Measurements from ENCODE around the gene CPD. TPM values are rescaled to one million over a fixed set of nuclear protein-coding genes. Genes with fewer than 3 reads are reported as not detected.
A peak's percentile ranks its signal among the peaks of the same experiment; 100 is the strongest.

The CPD gene
- total and polyA plus RNA-seq, 2 of the 13 experiments (the other 11 are each of a cell fraction or from before 2014, with no cell fraction given): 46.1 to 72.3 TPM

DNA sequence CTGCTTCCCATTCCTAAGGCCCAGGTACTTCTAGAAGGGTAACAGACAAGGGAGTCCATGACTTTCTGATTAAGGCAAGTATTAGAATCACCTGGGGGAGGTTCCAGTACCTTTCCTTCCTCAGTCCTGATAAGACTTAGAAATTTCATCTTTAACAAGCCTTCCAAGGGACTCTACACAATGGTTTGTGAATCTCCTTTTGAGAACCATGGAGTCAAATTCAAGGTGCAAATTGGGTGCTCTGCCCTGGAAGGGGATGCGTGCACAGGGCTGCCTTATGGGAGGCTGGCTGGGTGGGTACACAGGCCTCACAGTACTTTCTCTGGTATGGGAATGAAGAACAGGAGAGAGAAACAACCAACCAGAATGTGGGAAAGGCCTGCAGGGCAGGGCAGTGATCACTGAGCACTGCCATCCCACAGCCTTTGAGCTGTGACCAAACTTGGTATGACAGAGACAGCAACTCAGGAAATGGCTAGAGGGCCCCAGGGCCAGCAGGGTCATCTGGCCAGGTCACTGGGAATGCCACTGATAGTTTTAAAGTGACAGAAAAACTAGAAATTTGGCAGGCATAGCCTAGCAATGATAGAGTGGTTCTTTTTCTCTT is 41.2 kb upstream of the CPD start (continued):
- TF ChIP-seq ATF7 (IDR thresholded peaks at IDR 0.05) (no peak), ATF7 (CRISPR knock-in tag; IDR thresholded peaks at IDR 0.05) (no peak), NCOA2 (CRISPR knock-in tag; IDR thresholded peaks at IDR 0.05) (peak; percentile 63), HOXA3 (CRISPR knock-in tag; IDR thresholded peaks at IDR 0.05) (peak; percentile 75; the same call in 1 of the 2 replicates), RAD21 (CRISPR knock-in tag; IDR thresholded peaks at IDR 0.05) (no peak), PHF5A (CRISPR knock-in tag; IDR thresholded peaks at IDR 0.05; ENCODE audit: low read depth, unreplicated experiment) (no peak), CHCHD3 (CRISPR knock-in tag; IDR thresholded peaks at IDR 0.05) (no peak), MED1 (CRISPR knock-in tag; IDR thresholded peaks at IDR 0.05) (peak; percentile 86), ZNF749 (CRISPR knock-in tag; IDR thresholded peaks at IDR 0.05; ENCODE audit: borderline replicate concordance) (no peak), TBX2 (CRISPR knock-in tag; IDR thresholded peaks at IDR 0.05; ENCODE audit: borderline replicate concordance) (no peak), EZH2 (conservative IDR thresholded peaks at IDR 0.05; ENCODE audit: low read depth, low read length) (no peak), ZMYM2 (CRISPR knock-in tag; IDR thresholded peaks at IDR 0.05) (no peak), ZNF724P (CRISPR knock-in tag; IDR thresholded peaks at IDR 0.05; ENCODE audit: borderline replicate concordance) (peak; percentile 91), ZZZ3 (CRISPR knock-in tag; IDR thresholded peaks at IDR 0.05; ENCODE audit: borderline replicate concordance) (no peak), ZNF746 (CRISPR knock-in tag; IDR thresholded peaks at IDR 0.05) (peak; percentile 30; the same call in 1 of the 2 replicates), MAFG (CRISPR knock-in tag; IDR thresholded peaks at IDR 0.05) (no peak), ATM (IDR thresholded peaks at IDR 0.05; ENCODE audit: borderline replicate concordance) (no peak), ZNF510 (CRISPR knock-in tag; IDR thresholded peaks at IDR 0.05; ENCODE audit: low read depth) (0 out of 2 replicates have a peak, but pooled peaks have one; percentile 39)
- TF ChIP-seq, protein P1, sequence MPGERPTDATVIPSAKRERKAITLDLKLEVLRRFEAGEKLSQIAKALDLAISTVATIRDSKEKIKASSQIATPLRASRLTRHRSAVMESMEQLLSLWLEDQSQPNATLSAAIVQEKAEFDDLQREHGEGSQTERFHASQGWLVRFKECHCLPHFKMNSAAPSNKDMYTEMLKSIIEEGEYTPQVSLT (CRISPR knock-in tag; IDR thresholded peaks at IDR 0.05; ENCODE audit: borderline replicate concordance, low read depth): no peak
- TF ChIP-seq, protein P2, sequence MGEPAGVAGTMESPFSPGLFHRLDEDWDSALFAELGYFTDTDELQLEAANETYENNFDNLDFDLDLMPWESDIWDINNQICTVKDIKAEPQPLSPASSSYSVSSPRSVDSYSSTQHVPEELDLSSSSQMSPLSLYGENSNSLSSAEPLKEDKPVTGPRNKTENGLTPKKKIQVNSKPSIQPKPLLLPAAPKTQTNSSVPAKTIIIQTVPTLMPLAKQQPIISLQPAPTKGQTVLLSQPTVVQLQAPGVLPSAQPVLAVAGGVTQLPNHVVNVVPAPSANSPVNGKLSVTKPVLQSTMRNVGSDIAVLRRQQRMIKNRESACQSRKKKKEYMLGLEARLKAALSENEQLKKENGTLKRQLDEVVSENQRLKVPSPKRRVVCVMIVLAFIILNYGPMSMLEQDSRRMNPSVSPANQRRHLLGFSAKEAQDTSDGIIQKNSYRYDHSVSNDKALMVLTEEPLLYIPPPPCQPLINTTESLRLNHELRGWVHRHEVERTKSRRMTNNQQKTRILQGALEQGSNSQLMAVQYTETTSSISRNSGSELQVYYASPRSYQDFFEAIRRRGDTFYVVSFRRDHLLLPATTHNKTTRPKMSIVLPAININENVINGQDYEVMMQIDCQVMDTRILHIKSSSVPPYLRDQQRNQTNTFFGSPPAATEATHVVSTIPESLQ (CRISPR knock-in tag; conservative IDR thresholded peaks at IDR 0.05): no peak
- TF ChIP-seq, protein P3, sequence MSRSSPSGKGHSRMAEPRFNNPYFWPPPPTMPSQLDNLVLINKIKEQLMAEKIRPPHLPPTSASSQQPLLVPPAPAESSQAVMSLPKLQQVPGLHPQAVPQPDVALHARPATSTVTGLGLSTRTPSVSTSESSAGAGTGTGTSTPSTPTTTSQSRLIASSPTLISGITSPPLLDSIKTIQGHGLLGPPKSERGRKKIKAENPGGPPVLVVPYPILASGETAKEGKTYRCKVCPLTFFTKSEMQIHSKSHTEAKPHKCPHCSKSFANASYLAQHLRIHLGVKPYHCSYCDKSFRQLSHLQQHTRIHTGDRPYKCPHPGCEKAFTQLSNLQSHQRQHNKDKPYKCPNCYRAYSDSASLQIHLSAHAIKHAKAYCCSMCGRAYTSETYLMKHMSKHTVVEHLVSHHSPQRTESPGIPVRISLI (CRISPR knock-in tag; IDR thresholded peaks at IDR 0.05; ENCODE audit: borderline replicate concordance): peak; percentile 72; the same call in 1 of the 2 replicates
- TF ChIP-seq, protein P4, sequence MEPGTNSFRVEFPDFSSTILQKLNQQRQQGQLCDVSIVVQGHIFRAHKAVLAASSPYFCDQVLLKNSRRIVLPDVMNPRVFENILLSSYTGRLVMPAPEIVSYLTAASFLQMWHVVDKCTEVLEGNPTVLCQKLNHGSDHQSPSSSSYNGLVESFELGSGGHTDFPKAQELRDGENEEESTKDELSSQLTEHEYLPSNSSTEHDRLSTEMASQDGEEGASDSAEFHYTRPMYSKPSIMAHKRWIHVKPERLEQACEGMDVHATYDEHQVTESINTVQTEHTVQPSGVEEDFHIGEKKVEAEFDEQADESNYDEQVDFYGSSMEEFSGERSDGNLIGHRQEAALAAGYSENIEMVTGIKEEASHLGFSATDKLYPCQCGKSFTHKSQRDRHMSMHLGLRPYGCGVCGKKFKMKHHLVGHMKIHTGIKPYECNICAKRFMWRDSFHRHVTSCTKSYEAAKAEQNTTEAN (CRISPR knock-in tag; conservative IDR thresholded peaks at IDR 0.05): no peak
- TF ChIP-seq, protein P5, sequence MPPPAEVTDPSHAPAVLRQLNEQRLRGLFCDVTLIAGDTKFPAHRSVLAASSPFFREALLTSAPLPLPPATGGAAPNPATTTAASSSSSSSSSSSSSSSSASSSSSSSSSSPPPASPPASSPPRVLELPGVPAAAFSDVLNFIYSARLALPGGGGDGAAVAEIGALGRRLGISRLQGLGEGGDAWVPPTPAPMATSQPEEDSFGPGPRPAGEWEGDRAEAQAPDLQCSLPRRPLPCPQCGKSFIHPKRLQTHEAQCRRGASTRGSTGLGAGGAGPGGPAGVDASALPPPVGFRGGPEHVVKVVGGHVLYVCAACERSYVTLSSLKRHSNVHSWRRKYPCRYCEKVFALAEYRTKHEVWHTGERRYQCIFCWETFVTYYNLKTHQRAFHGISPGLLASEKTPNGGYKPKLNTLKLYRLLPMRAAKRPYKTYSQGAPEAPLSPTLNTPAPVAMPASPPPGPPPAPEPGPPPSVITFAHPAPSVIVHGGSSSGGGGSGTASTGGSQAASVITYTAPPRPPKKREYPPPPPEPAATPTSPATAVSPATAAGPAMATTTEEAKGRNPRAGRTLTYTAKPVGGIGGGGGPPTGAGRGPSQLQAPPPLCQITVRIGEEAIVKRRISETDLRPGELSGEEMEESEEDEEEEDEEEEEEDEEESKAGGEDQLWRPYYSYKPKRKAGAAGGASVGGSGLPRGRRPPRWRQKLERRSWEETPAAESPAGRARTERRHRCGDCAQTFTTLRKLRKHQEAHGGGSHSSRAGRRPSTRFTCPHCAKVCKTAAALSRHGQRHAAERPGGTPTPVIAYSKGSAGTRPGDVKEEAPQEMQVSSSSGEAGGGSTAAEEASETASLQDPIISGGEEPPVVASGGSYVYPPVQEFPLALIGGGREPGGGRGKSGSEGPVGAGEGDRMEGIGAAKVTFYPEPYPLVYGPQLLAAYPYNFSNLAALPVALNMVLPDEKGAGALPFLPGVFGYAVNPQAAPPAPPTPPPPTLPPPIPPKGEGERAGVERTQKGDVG (CRISPR knock-in tag; IDR thresholded peaks at IDR 0.05; ENCODE audit: borderline replicate concordance): no peak
